A549 (cell line): ENCODE data around the gene SRSF10. TPM values are rescaled to one million over a fixed set of nuclear protein-coding genes. Genes with fewer than 3 reads are reported as not detected.
"Not testable (repeated sequence)": the region's sequence is repeated elsewhere in the genome, so short reads cannot be mapped to it uniquely, and the experiment has no call there.

Experiments
- ATAC-seq, 2 experiments: fragments of 200-7000 bp in 1 of 2; fragments of >200 bp in 1 of 2; cut with Nextera tagmentation in 1 of 2; cut with Tn5 transposase in 1 of 2; 3 replicates each; pipeline versions ENCODE4 v1.8.0 to v1.9.1; 2018 to 2020; ENCODE audit warnings: mild to moderate bottlenecking in 1 of 2, moderate library complexity in 1 of 2
- CTCF ChIA-PET: fragments of 300-600 bp; sonication (Branson Sonifier 250); formaldehyde crosslinking; extraction: SDS; loops from one replicate; lab custom pipeline; 2021; ENCODE audit warnings: antibody characterized with exemption, inconsistent platforms; lab: Yijun Ruan, JAX
- POLR2A ChIA-PET: fragments of 350-600 bp; formaldehyde crosslinking; extraction: SDS; loops from one replicate; lab custom pipeline; 2021; ENCODE audit warnings: antibody characterized with exemption, inconsistent platforms; lab: Yijun Ruan, JAX
- DNase-seq, 2 experiments: peaks; one replicate each; pipeline versions ENCODE4 v3.0.0 to v3.0.0-alpha.2; 2011 to 2016; ENCODE audit warnings: low read depth in 1 of 2, low spot score in 1 of 2
- FAIRE-seq: peaks from 2 replicates; lab custom pipeline; 2011; peaks lifted over from hg19 to GRCh38; lab: Jason Lieb, UNC
- H3K27ac ChIP-seq, 2 experiments: fragments of >200 bp; sonication (Bioruptor Twin); formaldehyde crosslinking; 3 replicates each; pipeline ENCODE4 v1.5.1; 2016 to 2017
- H3K4me1 ChIP-seq: fragments of >200 bp; sonication (Bioruptor Twin); formaldehyde crosslinking; 3 replicates; pipeline ENCODE4 v1.6.1; 2016
- H3K4me2 ChIP-seq: fragments of >200 bp; sonication (Bioruptor Twin); formaldehyde crosslinking; 3 replicates; pipeline ENCODE4 v1.6.1; 2016
- H3K4me3 ChIP-seq: fragments of >200 bp; sonication (Bioruptor Twin); formaldehyde crosslinking; 3 replicates; pipeline ENCODE4 v1.5.1; 2016
- H3K9me3 ChIP-seq: fragments of >200 bp; sonication (Bioruptor Twin); formaldehyde crosslinking; 3 replicates; pipeline ENCODE4 v1.6.1; 2016
- BHLHE40 ChIP-seq: IDR thresholded peaks from 2 replicates; pipeline ENCODE4 v1.6.1; 2012; ENCODE audit warnings: low read depth, low read length, inconsistent platforms
- CBX8 ChIP-seq: fragments of 200-600 bp; sonication (generic); IDR thresholded peaks from 2 replicates; pipeline ENCODE4 v1.6.1; 2016
- CEBPB ChIP-seq, 2 experiments: fragments of >200 bp in 1 of 2; sonication (Bioruptor Twin) in 1 of 2; formaldehyde crosslinking in 1 of 2; IDR thresholded peaks; 2 replicates each; pipeline ENCODE4 v1.6.1; 2012 to 2016
- CHD2 ChIP-seq: fragments of 150-350 bp; IDR thresholded peaks from 2 replicates; pipeline ENCODE4 v1.6.1; 2014; ENCODE audit warnings: low read length; ENCODE audit not compliant: partially characterized antibody
- CHD4 ChIP-seq: fragments of 200-600 bp; sonication (generic); IDR thresholded peaks from 2 replicates; pipeline ENCODE4 v1.6.1; 2016; ENCODE audit warnings: antibody characterized with exemption, mild to moderate bottlenecking, borderline replicate concordance
- EHMT2 ChIP-seq: fragments of 200-600 bp; sonication (generic); IDR thresholded peaks from 2 replicates; pipeline ENCODE4 v1.6.1; 2016; ENCODE audit warnings: antibody characterized with exemption, low read depth, mild to moderate bottlenecking, moderate library complexity
- ESRRA ChIP-seq: fragments of 150-350 bp; IDR thresholded peaks from 2 replicates; pipeline ENCODE4 v1.6.1; 2014; ENCODE audit warnings: mild to moderate bottlenecking, low read length, borderline replicate concordance
- FOXS1 ChIP-seq: fragments of 250-450 bp; sonication (Bioruptor Pico); IDR thresholded peaks from 2 replicates; pipeline ENCODE4 v1.5.0; 2020; ENCODE audit warnings: mild to moderate bottlenecking, moderate library complexity
- HOXB13 ChIP-seq: fragments of 250-450 bp; sonication (Bioruptor Pico); IDR thresholded peaks from 2 replicates; pipeline ENCODE4 v1.5.0; 2020; ENCODE audit warnings: low read depth, mild to moderate bottlenecking, moderate library complexity
- JUN ChIP-seq, 2 experiments: fragments of >200 bp; sonication (Bioruptor Twin); formaldehyde crosslinking; IDR thresholded peaks; 2 replicates in 1 of 2; 3 replicates in 1 of 2; pipeline ENCODE4 v1.6.1; 2016 to 2017
- JUNB ChIP-seq: fragments of >200 bp; sonication (Bioruptor Twin); formaldehyde crosslinking; IDR thresholded peaks from 2 replicates; pipeline ENCODE4 v1.6.1; 2016
- KDM1A ChIP-seq: fragments of 200-600 bp; sonication (generic); IDR thresholded peaks from 2 replicates; pipeline ENCODE4 v1.6.1; 2016; ENCODE audit warnings: low read depth, mild to moderate bottlenecking
- KDM5A ChIP-seq: fragments of 200-600 bp; sonication (generic); IDR thresholded peaks from 2 replicates; pipeline ENCODE4 v1.6.1; 2016; ENCODE audit warnings: antibody characterized with exemption, mild to moderate bottlenecking
- MAFK ChIP-seq: fragments of 450-650 bp; IDR thresholded peaks from 2 replicates; pipeline ENCODE4 v1.6.1; 2014; ENCODE audit not compliant: partially characterized antibody
- MYC ChIP-seq: IDR thresholded peaks from 2 replicates; pipeline ENCODE4 v1.6.1; 2012; ENCODE audit warnings: mild to moderate bottlenecking, inconsistent platforms, low read length, improper control_type of control experiment, borderline replicate concordance
- NPAS2 ChIP-seq: fragments of 250-450 bp; sonication (Bioruptor Pico); IDR thresholded peaks from 2 replicates; pipeline ENCODE4 v1.8.0; 2022; ENCODE audit warnings: mild to moderate bottlenecking, moderate library complexity, borderline replicate concordance
- POLR2A ChIP-seq: IDR thresholded peaks from 2 replicates; pipeline ENCODE4 v1.6.1; 2012; ENCODE audit warnings: mild to moderate bottlenecking, low read length
- RAD21 ChIP-seq, 2 experiments: fragments of >200 bp in 1 of 2; sonication (Bioruptor Twin) in 1 of 2; formaldehyde crosslinking in 1 of 2; IDR thresholded peaks in 1 of 2; conservative IDR thresholded peaks in 1 of 2; 2 replicates in 1 of 2; 3 replicates in 1 of 2; pipeline ENCODE4 v1.6.1; 2012 to 2018; ENCODE audit warnings: inconsistent platforms in 1 of 2
- RNF2 ChIP-seq: fragments of 200-600 bp; sonication (generic); IDR thresholded peaks from 2 replicates; pipeline ENCODE4 v1.6.1; 2016; ENCODE audit warnings: low read depth, mild to moderate bottlenecking, antibody characterized with exemption, moderate library complexity, borderline replicate concordance
- TFCP2L1 ChIP-seq: fragments of 250-450 bp; sonication (Bioruptor Pico); IDR thresholded peaks from 2 replicates; pipeline ENCODE4 v1.5.0; 2021; ENCODE audit warnings: mild to moderate bottlenecking
- ZC3H11A ChIP-seq: fragments of 450-650 bp; IDR thresholded peaks from 2 replicates; pipeline ENCODE4 v1.6.1; 2014; ENCODE audit warnings: antibody characterized with exemption, mild to moderate bottlenecking
- WGBS: methylation state at CpG from one replicate; pipeline ENCODE4 v1.1.6; 2017; ENCODE audit errors: missing lambda C conversion rate; 5-methylcytosine and 5-hydroxymethylcytosine counted together
- polyA plus RNA-seq, 4 experiments: library from polyadenylated mRNA; depleted of rRNA in 3 of 4; stranded (reverse); fragments of >200 nt; fragmentation: RNase III in 1 of 4; extraction: RNeasy Plus Mini Kit Qiagen cat#74134 plus additional on column Dnase treatment in 1 of 4; gene quantifications; 2 replicates in 3 of 4; 3 replicates in 1 of 4; pipeline ENCODE4 v1.2.3, GENCODE V29; 2011 to 2017
- TF ChIP-seq, protein P1 (sequence below): IDR thresholded peaks from 2 replicates; pipeline ENCODE4 v1.6.1; 2012
- TF ChIP-seq, protein P2 (sequence below): fragments of >200 bp; sonication (Bioruptor Twin); formaldehyde crosslinking; IDR thresholded peaks from 3 replicates; pipeline ENCODE4 v1.5.1; 2016
- TF ChIP-seq, protein P3 (sequence below): IDR thresholded peaks from 2 replicates; pipeline ENCODE4 v1.6.1; 2012
- TF ChIP-seq, protein P4 (sequence below): fragments of 250-450 bp; sonication (Bioruptor Pico); IDR thresholded peaks from 2 replicates; pipeline ENCODE4 v1.5.0; 2021; ENCODE audit warnings: mild to moderate bottlenecking, moderate library complexity, borderline replicate concordance

Gene SRSF10
- polyA plus RNA-seq, 2 of the 4 experiments (the other 2 are of a cell fraction) = 141 to 180 TPM

DNA sequence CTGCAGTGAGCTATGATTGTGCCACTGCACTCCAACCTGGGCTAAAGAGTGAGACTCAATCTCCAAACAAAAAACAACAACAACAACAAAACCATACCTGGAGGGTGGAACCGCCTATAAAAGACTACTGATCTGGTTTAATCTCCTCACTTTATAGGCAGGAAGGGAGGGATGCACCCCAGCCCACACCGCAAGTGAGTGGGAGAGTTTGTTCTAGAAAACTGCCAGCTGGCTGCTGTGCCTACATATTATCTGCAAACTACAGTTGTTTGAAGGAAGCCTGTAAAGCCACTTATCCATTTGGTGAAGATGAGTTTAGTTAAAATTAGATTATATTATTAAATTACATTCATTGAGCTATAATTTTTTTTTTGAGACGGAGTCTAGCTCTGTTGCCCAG lies 9.1 kb upstream of the SRSF10 start:
- H3K4me1 ChIP-seq = peaks cover 10% of the 10 kb centered on the region
- WGBS = 81% methylated on average over 3 of the region's 3 CpGs
- no peak for DNase-seq
- POLR2A ChIA-PET = no interaction called here
- FAIRE-seq = no peak
- TF ChIP-seq CBX8 = no peak
- TF ChIP-seq CHD2 = no peak
- no peak for TF ChIP-seq BHLHE40
- TF ChIP-seq KDM5A = no peak
- TF ChIP-seq RNF2 = no peak
- no peak for TF ChIP-seq JUNB
- TF ChIP-seq CEBPB (IDR thresholded peaks at IDR 0.05) = no peak
- TF ChIP-seq CHD4 = no peak
- TF ChIP-seq JUN (IDR thresholded peaks at IDR 0.05) = no peak
- no peak for TF ChIP-seq RAD21 (conservative IDR thresholded peaks at IDR 0.05 in 1 of 2, IDR thresholded peaks at IDR 0.05 in 1 of 2)
- TF ChIP-seq, protein P1, sequence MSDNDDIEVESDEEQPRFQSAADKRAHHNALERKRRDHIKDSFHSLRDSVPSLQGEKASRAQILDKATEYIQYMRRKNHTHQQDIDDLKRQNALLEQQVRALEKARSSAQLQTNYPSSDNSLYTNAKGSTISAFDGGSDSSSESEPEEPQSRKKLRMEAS = no peak
- no peak for TF ChIP-seq MAFK
- TF ChIP-seq, all 56 proteins: peak for 0
- no peak for ATAC-seq
- H3K4me3 ChIP-seq = no peak overlapping the region
- H3K9me3 ChIP-seq = no peaks in the 10 kb centered on the region
- CTCF ChIA-PET = interaction anchor here (0.6 to 0.7 kb wide), 2 partner anchors 9 to 1315 kb away, joined by 3 read pairs; partner anchors contain the start of gene SRSF10
- H3K4me2 ChIP-seq = no peak overlapping the region
- no peak overlapping the region for H3K27ac ChIP-seq

DNA sequence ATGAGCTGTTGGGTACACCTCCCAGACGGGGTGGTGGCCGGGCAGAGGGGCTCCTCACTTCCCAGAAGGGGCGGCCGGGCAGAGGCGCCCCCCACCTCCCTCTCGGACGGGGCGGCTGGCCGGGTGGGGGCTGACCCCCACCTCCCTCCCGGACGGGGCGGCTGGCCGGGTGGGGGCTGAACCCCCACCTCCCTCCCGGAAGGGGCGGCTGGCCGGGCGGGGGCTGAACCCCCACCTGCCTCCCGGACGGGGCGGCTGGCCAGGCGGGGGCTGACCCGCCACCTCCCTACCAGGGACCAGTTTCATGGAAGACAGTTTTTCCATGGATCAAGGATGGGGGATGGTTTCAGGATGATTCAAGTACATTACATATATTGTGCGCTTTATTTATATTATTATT lies 6.9 kb upstream of the SRSF10 start:
- WGBS = 90% methylated on average over 6 of the region's 23 CpGs
- ATAC-seq, CTCF ChIA-PET: not testable (repeated sequence)

DNA sequence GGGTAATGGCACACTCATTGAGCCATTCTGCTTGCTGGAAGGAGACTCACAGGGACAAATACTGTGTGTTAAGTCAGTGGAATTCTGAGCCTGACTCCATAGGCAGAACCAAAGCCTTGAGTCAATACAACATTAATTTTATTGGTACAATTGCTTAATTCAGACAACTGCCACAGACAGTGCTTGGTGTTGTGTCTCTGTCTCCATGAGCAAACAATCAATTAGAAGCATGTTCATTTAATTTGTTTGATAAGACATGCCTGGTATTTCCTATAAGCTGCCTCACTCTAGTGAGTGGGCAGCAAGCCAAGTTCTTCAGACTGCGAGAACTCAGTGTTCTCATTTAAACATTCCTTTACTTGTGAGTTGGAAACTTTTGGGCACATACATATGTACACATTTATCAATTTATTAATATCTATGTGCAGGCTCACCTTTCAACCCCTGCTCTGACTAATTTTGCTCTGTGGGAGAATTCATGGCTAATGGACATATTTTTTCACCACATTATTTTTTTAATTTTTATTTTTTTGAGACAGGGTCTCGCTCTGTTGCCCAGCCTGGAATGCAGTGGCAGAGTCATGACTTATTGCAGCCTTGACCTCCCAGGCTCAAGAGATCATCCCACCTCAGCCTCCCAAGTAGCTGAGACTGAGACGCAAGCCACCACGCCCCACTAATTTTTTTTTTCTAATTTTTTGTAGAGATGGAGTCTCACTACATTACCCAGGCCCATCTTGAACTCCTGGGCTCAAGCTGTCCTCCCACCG lies 4.5 kb upstream of the SRSF10 start:
- DNase-seq (peak in 1 of 2 experiments; percentile 45), ATAC-seq (no peak), FAIRE-seq (no peak)
- TF ChIP-seq TFCP2L1 (no peak), CEBPB (IDR thresholded peaks at IDR 0.05) (peak in 1 of 2 experiments; percentile 7; a peak in 1 of 4 replicates)
- TF ChIP-seq, protein P2, sequence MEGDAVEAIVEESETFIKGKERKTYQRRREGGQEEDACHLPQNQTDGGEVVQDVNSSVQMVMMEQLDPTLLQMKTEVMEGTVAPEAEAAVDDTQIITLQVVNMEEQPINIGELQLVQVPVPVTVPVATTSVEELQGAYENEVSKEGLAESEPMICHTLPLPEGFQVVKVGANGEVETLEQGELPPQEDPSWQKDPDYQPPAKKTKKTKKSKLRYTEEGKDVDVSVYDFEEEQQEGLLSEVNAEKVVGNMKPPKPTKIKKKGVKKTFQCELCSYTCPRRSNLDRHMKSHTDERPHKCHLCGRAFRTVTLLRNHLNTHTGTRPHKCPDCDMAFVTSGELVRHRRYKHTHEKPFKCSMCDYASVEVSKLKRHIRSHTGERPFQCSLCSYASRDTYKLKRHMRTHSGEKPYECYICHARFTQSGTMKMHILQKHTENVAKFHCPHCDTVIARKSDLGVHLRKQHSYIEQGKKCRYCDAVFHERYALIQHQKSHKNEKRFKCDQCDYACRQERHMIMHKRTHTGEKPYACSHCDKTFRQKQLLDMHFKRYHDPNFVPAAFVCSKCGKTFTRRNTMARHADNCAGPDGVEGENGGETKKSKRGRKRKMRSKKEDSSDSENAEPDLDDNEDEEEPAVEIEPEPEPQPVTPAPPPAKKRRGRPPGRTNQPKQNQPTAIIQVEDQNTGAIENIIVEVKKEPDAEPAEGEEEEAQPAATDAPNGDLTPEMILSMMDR = no peak
- H3K9me3 ChIP-seq = no peaks in the 10 kb centered on the region
- H3K4me3 ChIP-seq = no peak overlapping the region
- POLR2A ChIA-PET = no interaction called here
- H3K4me1 ChIP-seq = peaks cover 26% of the 10 kb centered on the region
- H3K4me2 ChIP-seq = peak overlapping the region; percentile 37; the same call in 2 of the 3 replicates
- peak overlapping the region; percentile 42 to 69; a peak in 4 of 6 replicates for H3K27ac ChIP-seq
- WGBS = 70% methylated on average over 5 of the region's 5 CpGs
- CTCF ChIA-PET = interaction anchor here (0.6 kb wide), 1 partner anchor 44 kb away, joined by 4 read pairs; no protein-coding TSS in a partner anchor

More for the DNA sequence above, 6.9 kb upstream of the SRSF10 start:
- H3K4me2 ChIP-seq, H3K27ac ChIP-seq, H3K9me3 ChIP-seq, H3K4me3 ChIP-seq, DNase-seq, POLR2A ChIA-PET, FAIRE-seq: not testable (repeated sequence)
- H3K4me1 ChIP-seq = peaks cover 21% of the 10 kb centered on the region

DNA sequence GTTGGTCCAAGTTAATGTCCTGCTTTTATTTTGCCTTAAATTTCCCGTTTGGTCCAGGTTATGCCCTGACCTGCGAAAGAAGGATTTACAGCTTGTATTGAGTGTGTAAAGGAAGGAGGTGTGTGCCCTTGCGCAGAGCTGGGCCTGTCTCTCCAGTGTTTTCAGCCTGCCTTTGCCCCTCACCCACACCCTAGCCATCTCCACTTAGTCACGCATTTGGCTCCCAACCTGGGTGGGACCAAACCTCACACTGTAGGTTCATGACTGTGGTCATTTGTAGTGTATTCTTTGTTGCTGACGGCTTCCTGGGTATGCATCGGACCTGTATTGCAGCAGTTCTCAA lies 572 bp upstream of the SRSF10 start:
- H3K27ac ChIP-seq = peak overlapping the region; percentile 98 to 100
- H3K4me2 ChIP-seq = peak overlapping the region; percentile 85
- ChIA-PET CTCF (interaction anchor here (0.7 to 2.3 kb wide), 7 partner anchors 8 to 62 kb away, joined by 3 to 7 read pairs (median 5); no protein-coding TSS in a partner anchor), POLR2A (interaction anchor here (0.6 to 1.5 kb wide), 11 partner anchors 16 to 66 kb away, joined by 3 to 13 read pairs (median 5); no protein-coding TSS in a partner anchor)
- 54% methylated on average over 6 of the region's 6 CpGs for WGBS
- peaks cover 52% of the 10 kb centered on the region for H3K4me1 ChIP-seq
- FAIRE-seq (no peak), DNase-seq (peak in 1 of 2 experiments; percentile 47), ATAC-seq (peak; percentile 38 to 41; a peak in 4 of 6 replicates)
- peak overlapping the region; percentile 97; the same call in 2 of the 3 replicates for H3K4me3 ChIP-seq
- H3K9me3 ChIP-seq = no peaks in the 10 kb centered on the region
- TF ChIP-seq ESRRA (no peak), ZC3H11A (no peak), NPAS2 (CRISPR knock-in tag) (no peak), BHLHE40 (no peak), FOXS1 (CRISPR knock-in tag) (no peak), HOXB13 (CRISPR knock-in tag) (no peak), RNF2 (no peak), MYC (no peak), KDM1A (no peak), EHMT2 (no peak), POLR2A (no peak)
- TF ChIP-seq, protein P3, sequence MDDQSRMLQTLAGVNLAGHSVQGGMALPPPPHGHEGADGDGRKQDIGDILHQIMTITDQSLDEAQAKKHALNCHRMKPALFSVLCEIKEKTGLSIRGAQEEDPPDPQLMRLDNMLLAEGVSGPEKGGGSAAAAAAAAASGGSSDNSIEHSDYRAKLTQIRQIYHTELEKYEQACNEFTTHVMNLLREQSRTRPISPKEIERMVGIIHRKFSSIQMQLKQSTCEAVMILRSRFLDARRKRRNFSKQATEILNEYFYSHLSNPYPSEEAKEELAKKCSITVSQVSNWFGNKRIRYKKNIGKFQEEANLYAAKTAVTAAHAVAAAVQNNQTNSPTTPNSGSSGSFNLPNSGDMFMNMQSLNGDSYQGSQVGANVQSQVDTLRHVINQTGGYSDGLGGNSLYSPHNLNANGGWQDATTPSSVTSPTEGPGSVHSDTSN = no peak
- TF ChIP-seq, protein P4, sequence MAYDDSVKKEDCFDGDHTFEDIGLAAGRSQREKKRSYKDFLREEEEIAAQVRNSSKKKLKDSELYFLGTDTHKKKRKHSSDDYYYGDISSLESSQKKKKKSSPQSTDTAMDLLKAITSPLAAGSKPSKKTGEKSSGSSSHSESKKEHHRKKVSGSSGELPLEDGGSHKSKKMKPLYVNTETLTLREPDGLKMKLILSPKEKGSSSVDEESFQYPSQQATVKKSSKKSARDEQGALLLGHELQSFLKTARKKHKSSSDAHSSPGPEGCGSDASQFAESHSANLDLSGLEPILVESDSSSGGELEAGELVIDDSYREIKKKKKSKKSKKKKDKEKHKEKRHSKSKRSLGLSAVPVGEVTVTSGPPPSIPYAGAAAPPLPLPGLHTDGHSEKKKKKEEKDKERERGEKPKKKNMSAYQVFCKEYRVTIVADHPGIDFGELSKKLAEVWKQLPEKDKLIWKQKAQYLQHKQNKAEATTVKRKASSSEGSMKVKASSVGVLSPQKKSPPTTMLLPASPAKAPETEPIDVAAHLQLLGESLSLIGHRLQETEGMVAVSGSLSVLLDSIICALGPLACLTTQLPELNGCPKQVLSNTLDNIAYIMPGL (CRISPR knock-in tag) = no peak
